ENCODE measurements around the gene PLCB4.

Gene PLCB4

GRCh38 chr20:9495701-9496100 is 426.8 kb downstream of the PLCB4 start:
- Histone ChIP-seq H3K79me2 (ENCODE audit: insufficient read depth, low read length) (no peaks in the 10 kb centered on the region), H3K4me2 (ENCODE audit: low read depth, low read length, poor library complexity, severe bottlenecking) (no peak overlapping the region), H3K27ac (ENCODE audit: low read depth, low read length) (no peak overlapping the region), H3F3A (ENCODE audit: insufficient read depth) (no peaks in the 10 kb centered on the region), H2AFZ (ENCODE audit: low read depth, low read length, severe bottlenecking) (no peak overlapping the region), H3K4me3 (ENCODE audit: insufficient read depth, low read length, poor library complexity, severe bottlenecking) (no peak overlapping the region), H3K9me2 (replicated peaks; ENCODE audit: insufficient read depth, low read length) (no peaks in the 10 kb centered on the region), H3K9me3 (ENCODE audit: insufficient read depth, low read length) (no peaks in the 10 kb centered on the region), H3K36me3 (ENCODE audit: low read length) (no peaks in the 10 kb centered on the region), H3K9ac (ENCODE audit: low read length) (no peak overlapping the region), H4K20me1 (ENCODE audit: low read depth, low read length) (no peaks in the 10 kb centered on the region), H3K27me3 (ENCODE audit: low read length) (no peaks in the 10 kb centered on the region)
- TF ChIP-seq, protein P1, sequence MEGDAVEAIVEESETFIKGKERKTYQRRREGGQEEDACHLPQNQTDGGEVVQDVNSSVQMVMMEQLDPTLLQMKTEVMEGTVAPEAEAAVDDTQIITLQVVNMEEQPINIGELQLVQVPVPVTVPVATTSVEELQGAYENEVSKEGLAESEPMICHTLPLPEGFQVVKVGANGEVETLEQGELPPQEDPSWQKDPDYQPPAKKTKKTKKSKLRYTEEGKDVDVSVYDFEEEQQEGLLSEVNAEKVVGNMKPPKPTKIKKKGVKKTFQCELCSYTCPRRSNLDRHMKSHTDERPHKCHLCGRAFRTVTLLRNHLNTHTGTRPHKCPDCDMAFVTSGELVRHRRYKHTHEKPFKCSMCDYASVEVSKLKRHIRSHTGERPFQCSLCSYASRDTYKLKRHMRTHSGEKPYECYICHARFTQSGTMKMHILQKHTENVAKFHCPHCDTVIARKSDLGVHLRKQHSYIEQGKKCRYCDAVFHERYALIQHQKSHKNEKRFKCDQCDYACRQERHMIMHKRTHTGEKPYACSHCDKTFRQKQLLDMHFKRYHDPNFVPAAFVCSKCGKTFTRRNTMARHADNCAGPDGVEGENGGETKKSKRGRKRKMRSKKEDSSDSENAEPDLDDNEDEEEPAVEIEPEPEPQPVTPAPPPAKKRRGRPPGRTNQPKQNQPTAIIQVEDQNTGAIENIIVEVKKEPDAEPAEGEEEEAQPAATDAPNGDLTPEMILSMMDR (IDR thresholded peaks at IDR 0.05; ENCODE audit: insufficient read depth, low read length, poor library complexity, severe bottlenecking): no peak
- TF ChIP-seq EZH2phosphoT487 (conservative IDR thresholded peaks at IDR 0.05; ENCODE audit: low read length): no peak

DNA sequence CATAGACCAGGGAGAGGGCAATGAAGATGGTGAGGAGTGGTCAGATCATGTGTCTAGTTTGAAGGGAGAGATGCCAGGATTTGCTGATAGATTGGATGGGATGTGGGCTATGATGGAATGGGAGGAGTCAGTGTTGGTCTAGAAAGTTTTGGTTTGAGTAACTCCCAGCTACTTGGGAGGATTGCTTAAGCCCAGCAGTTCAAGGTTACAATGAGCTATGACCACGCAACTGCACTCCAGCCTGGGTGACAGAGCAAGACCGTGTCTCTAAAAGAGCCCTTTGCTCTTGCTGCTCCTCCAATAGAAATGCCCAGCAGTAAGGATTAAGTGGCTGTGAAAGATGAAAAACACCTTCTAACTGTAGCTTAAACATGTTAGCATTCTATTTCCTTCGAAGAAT is 427.3 kb downstream of the PLCB4 start:
- Histone ChIP-seq H3K9me3 (ENCODE audit: insufficient read depth, low read length) (no peaks in the 10 kb centered on the region), H3K79me2 (ENCODE audit: insufficient read depth, low read length) (no peaks in the 10 kb centered on the region), H3K4me2 (ENCODE audit: low read depth, low read length, poor library complexity, severe bottlenecking) (no peak overlapping the region), H4K20me1 (ENCODE audit: low read depth, low read length) (no peaks in the 10 kb centered on the region), H3K36me3 (ENCODE audit: low read length) (no peaks in the 10 kb centered on the region), H3K9me2 (replicated peaks; ENCODE audit: insufficient read depth, low read length) (no peaks in the 10 kb centered on the region), H2AFZ (ENCODE audit: low read depth, low read length, severe bottlenecking) (no peak overlapping the region), H3K9ac (ENCODE audit: low read length) (no peak overlapping the region), H3K27ac (ENCODE audit: low read depth, low read length) (no peak overlapping the region), H3F3A (ENCODE audit: insufficient read depth) (no peaks in the 10 kb centered on the region), H3K4me3 (ENCODE audit: insufficient read depth, low read length, poor library complexity, severe bottlenecking) (no peak overlapping the region), H3K27me3 (ENCODE audit: low read length) (no peaks in the 10 kb centered on the region)
- TF ChIP-seq, protein P1 (IDR thresholded peaks at IDR 0.05; ENCODE audit: insufficient read depth, low read length, poor library complexity, severe bottlenecking): no peak
- TF ChIP-seq EZH2phosphoT487 (conservative IDR thresholded peaks at IDR 0.05; ENCODE audit: low read length): no peak

- H3F3A ChIP-seq (ENCODE audit: insufficient read depth): no peaks in the 10 kb centered on the region
- no peaks in the 10 kb centered on the region for H3K9me2 ChIP-seq (replicated peaks; ENCODE audit: insufficient read depth, low read length)
- no peak overlapping the region for H3K4me2 ChIP-seq (ENCODE audit: low read depth, low read length, poor library complexity, severe bottlenecking)
- H3K9me3 ChIP-seq (ENCODE audit: insufficient read depth, low read length): no peaks in the 10 kb centered on the region
- no peak overlapping the region for H3K27ac ChIP-seq (ENCODE audit: low read depth, low read length)
- no peak for TF ChIP-seq EZH2phosphoT487 (conservative IDR thresholded peaks at IDR 0.05; ENCODE audit: low read length)
- no peak overlapping the region for H3K9ac ChIP-seq (ENCODE audit: low read length)
- no peaks in the 10 kb centered on the region for H3K79me2 ChIP-seq (ENCODE audit: insufficient read depth, low read length)
- no peak overlapping the region for H2AFZ ChIP-seq (ENCODE audit: low read depth, low read length, severe bottlenecking)
- no peaks in the 10 kb centered on the region for H4K20me1 ChIP-seq (ENCODE audit: low read depth, low read length)
- no peaks in the 10 kb centered on the region for H3K27me3 ChIP-seq (ENCODE audit: low read length)
- no peaks in the 10 kb centered on the region for H3K36me3 ChIP-seq (ENCODE audit: low read length)
- H3K4me3 ChIP-seq (ENCODE audit: insufficient read depth, low read length, poor library complexity, severe bottlenecking): no peak overlapping the region
Observed at GRCh38 chr20:9498322-9498721, 429.4 kb downstream of the PLCB4 start.

- Histone ChIP-seq H3K27me3 (ENCODE audit: low read length) (no peaks in the 10 kb centered on the region), H3K4me2 (ENCODE audit: low read depth, low read length, poor library complexity, severe bottlenecking) (no peak overlapping the region), H3K27ac (ENCODE audit: low read depth, low read length) (no peak overlapping the region), H3K4me3 (ENCODE audit: insufficient read depth, low read length, poor library complexity, severe bottlenecking) (no peak overlapping the region), H3K79me2 (ENCODE audit: insufficient read depth, low read length) (no peaks in the 10 kb centered on the region), H3K9ac (ENCODE audit: low read length) (no peak overlapping the region), H3K36me3 (ENCODE audit: low read length) (no peaks in the 10 kb centered on the region), H4K20me1 (ENCODE audit: low read depth, low read length) (no peaks in the 10 kb centered on the region), H3K9me2 (replicated peaks; ENCODE audit: insufficient read depth, low read length) (no peaks in the 10 kb centered on the region), H2AFZ (ENCODE audit: low read depth, low read length, severe bottlenecking) (no peak overlapping the region), H3F3A (ENCODE audit: insufficient read depth) (no peaks in the 10 kb centered on the region), H3K9me3 (ENCODE audit: insufficient read depth, low read length) (no peaks in the 10 kb centered on the region)
- TF ChIP-seq, protein P1 (IDR thresholded peaks at IDR 0.05; ENCODE audit: insufficient read depth, low read length, poor library complexity, severe bottlenecking): no peak
- TF ChIP-seq EZH2phosphoT487 (conservative IDR thresholded peaks at IDR 0.05; ENCODE audit: low read length): no peak
Observed at GRCh38 chr20:9499126-9499899, 430.4 kb downstream of the PLCB4 start.

All from SU-DHL-6 (cell line).